Hepatic stellate cell (primary cell): ENCODE measurements around the gene NOP53.
A peak's percentile ranks its signal among the peaks of the same experiment; 100 is the strongest.
"Not testable (repeated sequence)": the region's sequence is repeated elsewhere in the genome, so short reads cannot be mapped to it uniquely, and the experiment has no call there.

ENCODE experiments used
- DNase-seq: peaks from one replicate; pipeline ENCODE4 v3.0.0; 2011; ENCODE audit warnings: low spot score

NOP53 gene

GRCh38 chr19:47745010-47745901, at the start of gene NOP53:
NOP53 (plus strand) TSS chr19:47745546; CDS start chr19:47745560, 14 bp downstream.
- DNase-seq: peak; percentile 98

GRCh38 chr19:47696635-47697034, 48.7 kb upstream of the NOP53 start:
- DNase-seq: no peak

DNA sequence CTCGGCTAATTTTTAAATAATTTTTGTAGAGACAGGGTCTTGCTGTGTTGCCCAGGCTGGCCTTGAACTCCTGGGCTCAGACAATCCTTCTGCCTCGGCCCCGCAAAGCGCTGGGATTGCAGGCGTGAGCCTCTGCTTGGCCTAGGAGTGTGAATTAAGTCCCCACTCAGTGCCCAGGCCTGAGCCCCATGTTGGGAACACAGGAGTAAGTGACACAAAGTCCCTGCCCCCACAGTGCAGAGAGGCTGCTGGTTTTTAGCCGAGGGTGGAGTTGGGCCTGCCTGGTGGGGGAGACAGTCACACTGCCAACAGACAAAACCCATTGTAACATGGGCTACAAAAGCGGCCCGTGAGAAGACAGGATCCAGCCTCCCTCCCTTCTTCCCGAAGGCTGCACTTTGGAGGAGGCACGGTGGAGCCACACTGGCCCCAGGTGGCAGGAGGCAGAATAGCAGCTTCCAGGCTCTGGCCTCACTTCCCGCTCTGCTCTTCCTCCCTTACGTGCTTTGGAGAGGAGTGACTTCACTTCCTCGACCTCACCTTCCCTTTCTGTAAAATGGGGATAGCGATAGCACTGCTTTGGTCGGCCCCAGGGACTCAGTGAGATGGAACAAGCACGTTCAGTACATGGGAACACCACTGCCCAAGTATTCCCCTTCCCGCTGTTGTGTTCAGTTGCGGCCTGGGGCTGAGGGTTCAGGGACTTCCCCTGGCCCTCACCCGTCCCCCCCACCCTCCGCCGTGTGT, 47.3 kb upstream of the NOP53 start:
- DNase-seq: peak; percentile 89

DNA sequence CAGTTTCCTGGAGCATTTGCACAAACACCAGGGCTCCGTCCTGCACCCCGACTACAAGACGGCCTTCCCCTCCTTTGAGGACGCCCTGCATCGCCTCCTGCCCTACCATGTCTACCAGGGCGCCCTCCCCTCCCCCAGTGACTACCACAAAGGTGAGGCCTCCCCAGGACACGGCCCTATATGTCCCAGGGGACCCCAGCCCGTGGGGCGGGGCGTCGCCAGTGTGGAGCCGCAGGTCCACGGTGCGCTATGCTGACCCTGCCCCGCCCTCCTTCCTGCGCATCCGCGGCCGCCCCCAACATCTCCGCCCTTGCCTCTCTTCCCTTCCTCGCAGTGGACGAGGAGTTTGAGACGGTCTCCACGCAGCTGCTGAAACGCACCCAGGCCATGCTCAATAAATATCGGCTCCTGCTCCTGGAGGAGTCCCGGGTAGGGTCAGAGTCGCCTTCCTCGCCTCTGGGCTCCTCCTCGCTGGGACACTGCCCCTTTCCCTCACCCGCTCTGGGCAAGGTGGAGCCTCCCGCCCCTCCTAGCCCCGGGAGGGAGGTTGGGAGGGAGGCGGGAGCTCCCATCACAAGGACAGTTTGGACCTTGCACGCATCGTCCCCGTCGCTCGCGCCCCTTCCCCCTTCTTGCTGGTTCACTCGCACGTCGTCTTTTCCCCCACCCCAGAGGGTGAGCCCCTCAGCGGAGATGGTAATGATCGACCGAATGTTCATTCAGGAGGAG, 46.6 kb upstream of the NOP53 start:
- no peak for DNase-seq

DNA sequence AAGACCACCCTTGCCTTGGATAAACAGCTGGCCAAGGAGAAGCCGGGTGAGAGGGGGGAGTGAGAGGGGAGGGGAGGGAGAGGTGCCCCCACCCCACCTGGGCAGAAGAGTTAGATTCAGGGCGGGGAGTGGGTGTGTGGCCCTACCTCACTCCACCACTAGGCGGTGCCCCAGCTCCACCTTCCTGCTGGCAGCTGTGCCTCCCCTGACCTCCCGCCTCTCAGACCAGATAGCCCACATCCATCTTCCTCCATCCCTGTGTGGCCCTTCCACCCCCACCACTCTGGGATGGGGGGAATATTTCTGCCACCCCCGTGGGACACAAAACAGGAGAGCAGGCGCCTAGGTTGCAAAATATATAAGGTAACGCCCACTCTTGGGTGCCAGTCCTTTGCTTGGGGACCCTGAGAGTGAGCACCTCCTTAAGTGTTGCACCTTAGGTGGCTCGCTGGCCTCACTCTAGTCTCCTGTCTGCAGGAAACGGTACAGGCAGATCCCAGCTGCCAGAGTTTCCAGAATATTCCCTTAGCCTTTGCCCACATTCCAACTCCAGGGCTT, 45.9 kb upstream of the NOP53 start:
- DNase-seq: peak; percentile 73

DNA sequence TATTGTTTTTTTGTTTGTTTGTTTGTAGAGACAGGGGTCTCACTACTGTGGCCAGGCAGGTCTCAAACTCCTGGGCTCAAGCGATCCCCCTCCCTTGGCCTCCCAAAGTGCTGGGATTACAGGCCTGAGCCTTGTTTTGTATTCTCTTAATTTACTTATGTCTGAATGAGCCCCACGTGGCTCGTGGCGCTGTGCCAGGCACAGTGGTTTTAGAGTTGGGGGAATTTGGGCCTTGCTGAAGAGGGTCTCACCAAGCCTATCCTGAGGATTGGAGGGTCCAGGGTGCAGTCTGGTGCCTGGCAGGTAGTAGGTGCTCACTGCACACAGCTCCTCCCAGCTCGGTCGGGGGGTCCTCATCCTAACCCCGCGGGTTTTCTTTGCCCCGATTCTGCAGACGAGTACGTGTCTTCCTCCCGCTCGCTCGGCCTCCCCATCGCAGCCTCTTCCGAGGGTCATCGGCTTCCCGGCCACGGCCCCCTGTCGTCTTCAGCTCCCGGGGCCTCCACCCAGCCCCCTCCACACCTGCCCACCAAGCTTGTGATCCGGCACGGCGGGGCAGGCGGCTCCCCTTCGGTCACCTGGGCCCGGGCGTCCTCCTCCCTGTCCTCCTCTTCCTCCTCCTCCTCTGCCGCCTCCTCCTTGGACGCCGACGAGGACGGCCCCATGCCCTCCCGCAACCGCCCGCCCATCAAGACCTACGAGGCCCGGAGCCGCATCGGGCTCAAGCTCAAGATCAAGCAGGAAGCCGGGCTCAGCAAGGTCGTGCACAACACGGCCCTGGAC, 44.2 kb upstream of the NOP53 start:
- DNase-seq: no peak

DNA sequence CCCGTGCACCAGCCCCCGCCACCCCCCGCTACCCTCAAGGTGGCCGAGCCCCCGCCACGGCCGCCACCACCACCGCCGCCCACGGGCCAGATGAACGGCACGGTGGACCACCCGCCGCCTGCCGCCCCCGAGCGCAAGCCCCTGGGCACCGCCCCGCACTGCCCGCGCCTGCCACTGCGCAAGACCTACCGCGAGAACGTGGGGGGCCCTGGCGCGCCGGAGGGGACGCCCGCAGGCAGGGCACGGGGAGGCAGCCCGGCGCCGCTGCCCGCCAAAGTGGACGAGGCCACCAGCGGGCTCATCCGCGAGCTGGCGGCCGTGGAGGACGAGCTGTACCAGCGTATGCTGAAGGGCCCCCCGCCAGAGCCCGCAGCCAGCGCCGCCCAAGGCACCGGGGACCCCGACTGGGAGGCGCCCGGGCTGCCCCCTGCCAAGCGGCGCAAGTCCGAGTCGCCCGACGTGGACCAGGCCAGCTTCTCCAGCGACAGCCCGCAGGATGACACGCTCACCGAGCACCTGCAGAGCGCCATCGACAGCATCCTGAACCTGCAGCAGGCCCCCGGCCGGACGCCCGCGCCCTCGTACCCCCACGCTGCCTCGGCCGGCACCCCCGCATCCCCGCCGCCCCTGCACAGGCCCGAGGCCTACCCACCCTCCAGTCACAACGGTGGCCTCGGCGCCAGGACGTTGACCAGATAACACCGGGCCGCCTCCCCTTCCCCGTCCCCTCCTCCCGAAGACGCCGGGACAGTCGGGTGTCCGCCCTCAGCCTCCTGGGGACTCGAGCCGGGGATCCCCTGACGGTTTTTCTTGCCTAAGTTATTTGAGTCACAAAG, 43.4 kb upstream of the NOP53 start:
- DNase-seq: no peak

- DNase-seq: no peak
Observed at GRCh38 chr19:47702671-47703070, 42.7 kb upstream of the NOP53 start.

DNA sequence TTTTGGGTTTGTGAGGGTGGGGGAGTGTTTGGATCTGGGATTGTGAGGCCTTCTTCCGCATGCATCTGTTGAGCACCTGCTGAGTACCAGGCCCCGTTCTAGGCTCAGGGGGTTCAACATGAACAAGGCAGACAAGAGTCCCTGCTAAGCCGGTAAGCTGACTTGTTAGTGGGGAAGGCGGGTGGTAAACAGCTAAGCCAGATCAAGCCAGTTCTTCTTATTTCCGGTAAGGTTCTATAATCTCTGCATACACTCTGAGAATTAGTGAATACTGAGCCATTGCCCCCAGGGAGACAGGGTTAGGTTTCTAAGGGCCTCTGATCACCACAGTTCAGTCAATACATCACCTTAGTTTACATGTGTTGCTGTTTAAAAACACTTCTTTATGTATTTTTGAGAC, 42.0 kb upstream of the NOP53 start:
- DNase-seq: no peak

DNA sequence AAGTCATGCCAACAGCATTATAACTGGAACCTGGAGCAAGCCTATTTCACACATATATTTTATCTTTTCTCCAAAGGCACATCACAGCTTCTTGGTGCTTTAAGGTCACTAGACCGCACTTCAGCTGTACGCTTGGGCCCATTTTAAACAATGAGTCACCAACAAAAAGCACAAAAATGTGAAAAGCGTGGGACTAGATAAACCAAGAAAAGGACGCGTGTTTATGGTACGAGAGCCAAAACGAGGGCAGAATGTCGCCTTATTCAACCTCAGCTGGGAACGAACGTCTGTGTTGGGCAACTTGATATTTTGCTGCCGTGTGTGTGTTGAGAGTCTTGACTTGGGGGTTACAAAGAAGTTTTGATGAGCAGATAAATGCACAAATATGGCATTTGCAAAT, 41.3 kb upstream of the NOP53 start:
- DNase-seq: no peak

GRCh38 chr19:47704656-47705055, 40.7 kb upstream of the NOP53 start:
- no peak for DNase-seq

GRCh38 chr19:47707135-47707925, 38.0 kb upstream of the NOP53 start:
- peak; percentile 75 for DNase-seq

DNA sequence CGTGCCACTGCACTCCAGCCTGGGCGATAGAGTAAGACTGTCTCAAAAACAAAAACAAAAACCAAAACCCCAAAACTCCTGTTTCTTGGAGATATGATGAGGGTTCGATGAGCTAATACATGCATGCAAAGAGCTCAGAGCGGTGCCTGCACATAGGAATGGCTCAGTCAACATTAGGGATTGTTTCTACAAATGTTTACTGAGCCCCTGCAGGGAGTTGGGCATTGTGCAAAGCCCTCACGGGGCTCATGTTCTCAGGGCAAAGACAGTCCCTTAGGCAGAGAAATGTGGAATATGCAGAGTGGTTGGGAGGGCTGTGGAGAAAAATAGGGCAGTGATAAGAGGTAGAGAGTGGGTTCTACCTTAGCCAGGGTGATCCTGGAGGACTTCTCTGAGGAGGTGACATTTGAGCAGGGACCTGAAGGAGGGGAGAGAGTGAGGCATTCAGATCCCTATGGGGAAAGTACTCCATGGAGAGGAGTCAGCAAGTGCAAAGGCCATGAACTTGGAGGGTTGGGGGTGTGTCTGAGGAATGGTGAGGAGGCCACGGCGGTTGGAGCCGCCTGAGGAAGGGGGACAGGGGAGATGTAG, 33.6 kb upstream of the NOP53 start:
- DNase-seq: no peak

DNA sequence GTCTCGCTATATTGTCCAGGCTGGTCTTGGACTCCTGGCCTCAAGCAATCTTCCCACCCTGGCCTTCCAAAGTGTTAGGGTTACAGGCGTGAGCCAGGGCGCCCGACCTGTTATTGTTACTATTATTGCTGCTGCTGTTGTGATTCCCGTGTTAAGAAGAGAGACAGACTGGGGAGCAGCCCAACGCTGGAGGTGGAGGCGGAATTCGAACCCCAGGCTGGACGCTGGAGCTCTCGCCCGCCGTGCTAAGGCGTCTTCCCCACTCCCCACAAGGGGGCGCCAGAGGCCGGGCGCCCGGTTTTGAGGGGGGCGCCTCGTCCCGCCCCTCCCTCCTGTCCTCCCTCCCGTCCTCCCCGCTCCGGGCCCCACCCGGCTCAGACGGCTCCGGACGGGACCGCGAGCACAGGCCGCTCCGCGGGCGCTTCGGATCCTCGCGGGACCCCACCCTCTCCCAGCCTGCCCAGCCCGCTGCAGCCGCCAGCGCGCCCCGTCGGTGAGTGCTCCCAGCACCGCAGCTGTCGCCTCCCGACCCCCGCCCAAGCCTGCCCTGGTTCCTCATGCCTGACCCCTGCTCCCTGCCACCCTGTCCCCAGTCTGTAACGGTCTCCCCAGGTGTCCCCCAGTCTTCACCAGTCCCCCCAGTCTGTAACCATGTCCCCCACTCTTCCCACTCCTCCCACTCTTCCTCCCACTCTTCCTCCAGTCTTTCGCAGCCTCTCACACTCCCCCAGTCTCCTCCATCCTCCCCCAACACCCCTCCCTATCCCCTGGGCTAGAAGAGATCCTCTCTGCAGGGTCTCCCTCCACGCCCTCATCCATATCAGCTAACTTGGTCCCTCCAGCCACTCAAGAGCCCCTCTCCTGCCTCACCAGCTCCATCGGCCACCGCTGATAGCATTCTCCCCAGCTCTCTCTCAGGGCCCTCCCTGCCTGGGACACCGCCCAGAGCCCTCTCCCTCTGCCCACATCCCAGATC, 32.0 kb upstream of the NOP53 start, which contains the start of gene EHD2:
TSS of gene EHD2 (plus strand) at position 377 of the 976 bp plus-strand sequence. CDS start 3,191 bp downstream, outside the sequence.
- DNase-seq: peak; percentile 87

GRCh38 chr19:47714339-47714738, 31.0 kb upstream of the NOP53 start:
- no peak for DNase-seq

GRCh38 chr19:47714855-47715254, 30.5 kb upstream of the NOP53 start:
- DNase-seq: not testable (repeated sequence)

- DNase-seq: no peak
Observed at GRCh38 chr19:47716270-47716937, 28.9 kb upstream of the NOP53 start.
